CD4-positive, alpha-beta memory T cell (primary cell): Measurements from ENCODE around the gene CFAP77. TPM values are rescaled to one million over a fixed set of nuclear protein-coding genes. Genes with fewer than 3 reads are reported as not detected.

Experiments used
- CTCF ChIA-PET: fragments of 350-600 bp; sonication (Branson Sonifier 250); formaldehyde crosslinking; loops from one replicate; lab custom pipeline; 2021; ENCODE audit warnings: inconsistent platforms; ENCODE audit not compliant: partially characterized antibody; lab: Charles Lee
- POLR2A ChIA-PET: fragments of 350-600 bp; sonication (Branson Sonifier 250); formaldehyde crosslinking; loops from one replicate; lab custom pipeline; 2021; ENCODE audit not compliant: partially characterized antibody; lab: Charles Lee
- DNase-seq, 5 donors: peaks; one replicate each; pipeline versions ENCODE4 v3.0.0 to v3.0.0-alpha.2; 2020 to 2022; ENCODE audit warnings: mixed read lengths in 1 of 5
- H3K27ac ChIP-seq: one replicate; pipeline ENCODE4 v1.7.0; 2013; ENCODE audit warnings: low read depth, low read length
- H3K27me3 ChIP-seq: 2 replicates; pipeline ENCODE4 v1.7.0; 2013; ENCODE audit warnings: mild to moderate bottlenecking, low read length, moderate library complexity; ENCODE audit not compliant: insufficient read depth
- H3K36me3 ChIP-seq: 2 replicates; pipeline ENCODE4 v1.7.0; 2013; ENCODE audit warnings: mild to moderate bottlenecking, low read length, moderate library complexity; ENCODE audit not compliant: insufficient read depth
- H3K4me1 ChIP-seq: 2 replicates; pipeline ENCODE4 v1.7.0; 2013; ENCODE audit warnings: mild to moderate bottlenecking, low read length, moderate library complexity; ENCODE audit not compliant: insufficient read depth
- H3K4me3 ChIP-seq, 2 donors: one replicate each; pipeline ENCODE4 v1.7.0; 2013; ENCODE audit warnings: low read length in 2 of 2, mild to moderate bottlenecking in 1 of 2
- H3K9me3 ChIP-seq, 2 donors: one replicate each; pipeline ENCODE4 v1.7.0; 2013; ENCODE audit warnings: low read length in 2 of 2, control low read depth in 1 of 2; ENCODE audit not compliant: control insufficient read depth in 1 of 2
- H3K27ac Mint-ChIP-seq, 7 donors: one replicate each; pipeline ENCODE4 v1.8.0; 2020 to 2021; ENCODE audit warnings: mixed read lengths in 7 of 7, mild to moderate bottlenecking in 6 of 7, inconsistent platforms in 3 of 7, moderate library complexity in 3 of 7
- H3K27me3 Mint-ChIP-seq, 2 donors: one replicate each; pipeline ENCODE4 v1.8.0; 2020 to 2021; ENCODE audit warnings: mixed read lengths in 2 of 2
- H3K36me3 Mint-ChIP-seq, 2 donors: one replicate each; pipeline ENCODE4 v1.8.0; 2020 to 2021; ENCODE audit warnings: mixed read lengths in 2 of 2, inconsistent platforms in 1 of 2, mild to moderate bottlenecking in 1 of 2
- H3K4me1 Mint-ChIP-seq, 4 donors: one replicate each; pipeline ENCODE4 v1.8.0; 2020 to 2021; ENCODE audit warnings: mixed read lengths in 4 of 4, mild to moderate bottlenecking in 1 of 4
- H3K4me3 Mint-ChIP-seq, 8 donors: one replicate each; pipeline ENCODE4 v1.8.0; 2020 to 2021; ENCODE audit warnings: mixed read lengths in 8 of 8, mild to moderate bottlenecking in 7 of 8, moderate library complexity in 6 of 8, inconsistent platforms in 3 of 8
- H3K9me3 Mint-ChIP-seq, 8 donors: one replicate each; pipeline ENCODE4 v1.8.0; 2020 to 2021; ENCODE audit warnings: mixed read lengths in 8 of 8, mild to moderate bottlenecking in 5 of 8, inconsistent platforms in 3 of 8, moderate library complexity in 1 of 8
- intact Hi-C: fragments of 100-400 bp; cut with micrococcal nuclease; formaldehyde crosslinking; loops from one replicate; pipeline ENCODE4 v1.15.1; 2023
- polyA plus RNA-seq, 2 donors: library from polyadenylated mRNA; unstranded; fragments of 300-500 nt; fragmentation: Illumina TruSeq; gene quantifications; one replicate each; pipeline ENCODE4 v1.2.3, GENCODE V29; 2021
- total RNA-seq, 2 experiments: library from RNA; stranded (reverse); gene quantifications; one replicate each; pipeline ENCODE4 v1.2.3, GENCODE V29; 2021

Gene CFAP77
- total and polyA plus RNA-seq, 4 experiments from 2014 or later = not detected

GRCh38 chr9:132556235-132556634, 146.2 kb downstream of the CFAP77 start:
- peaks cover 22 to 34% of the 10 kb centered on the region in 2 donors for H3K27me3 Mint-ChIP-seq

GRCh38 chr9:132556714-132557113, 146.7 kb downstream of the CFAP77 start:
- Histone ChIP-seq H3K9me3 (no peaks in the 10 kb centered on the region), H3K27ac (no peak overlapping the region), H3K4me1 (no peaks in the 10 kb centered on the region), H3K36me3 (no peaks in the 10 kb centered on the region), H3K27me3 (no peaks in the 10 kb centered on the region), H3K4me3 (no peak overlapping the region)
- H3K27me3 Mint-ChIP-seq = peaks cover 19 to 34% of the 10 kb centered on the region in 2 donors
- intact Hi-C loops = no loop called here
- no peaks in the 10 kb centered on the region for H3K4me1 Mint-ChIP-seq
- H3K27ac Mint-ChIP-seq = no peak overlapping the region
- H3K9me3 Mint-ChIP-seq = peaks cover 0 to 10% (median 5%) of the 10 kb centered on the region in 8 donors
- H3K36me3 Mint-ChIP-seq = peaks cover 0 to 4% of the 10 kb centered on the region in 2 donors
- DNase-seq = no peak
- ChIA-PET POLR2A (no interaction called here), CTCF (no interaction called here)
- H3K4me3 Mint-ChIP-seq = no peak overlapping the region

More at GRCh38 chr9:132556235-132556634, 146.2 kb downstream of the CFAP77 start:
- Histone ChIP-seq H3K4me3 (no peak overlapping the region), H3K27me3 (no peaks in the 10 kb centered on the region), H3K27ac (no peak overlapping the region), H3K36me3 (no peaks in the 10 kb centered on the region), H3K4me1 (no peaks in the 10 kb centered on the region), H3K9me3 (no peaks in the 10 kb centered on the region)
- ChIA-PET CTCF (no interaction called here), POLR2A (no interaction called here)
- H3K4me3 Mint-ChIP-seq = no peak overlapping the region
- intact Hi-C loops = no loop called here
- no peak overlapping the region for H3K27ac Mint-ChIP-seq
- H3K9me3 Mint-ChIP-seq = peaks cover 0 to 10% (median 5%) of the 10 kb centered on the region in 8 donors
- DNase-seq = no peak
- H3K4me1 Mint-ChIP-seq = no peaks in the 10 kb centered on the region
- peaks cover 0 to 4% of the 10 kb centered on the region in 2 donors for H3K36me3 Mint-ChIP-seq

GRCh38 chr9:132557159-132557558, 147.1 kb downstream of the CFAP77 start:
- ChIA-PET CTCF (no interaction called here), POLR2A (no interaction called here)
- Mint-ChIP-seq H3K9me3 (peaks cover 0 to 10% (median 5%) of the 10 kb centered on the region in 8 donors), H3K27ac (no peak overlapping the region), H3K27me3 (peaks cover 20 to 34% of the 10 kb centered on the region in 2 donors), H3K4me1 (no peaks in the 10 kb centered on the region), H3K4me3 (no peak overlapping the region), H3K36me3 (peaks cover 0 to 4% of the 10 kb centered on the region in 2 donors)
- Histone ChIP-seq H3K36me3 (no peaks in the 10 kb centered on the region), H3K9me3 (no peaks in the 10 kb centered on the region), H3K27me3 (no peaks in the 10 kb centered on the region), H3K4me1 (no peaks in the 10 kb centered on the region), H3K27ac (no peak overlapping the region), H3K4me3 (no peak overlapping the region)
- intact Hi-C loops = no loop called here
- DNase-seq = no peak

GRCh38 chr9:132559711-132560110, 149.7 kb downstream of the CFAP77 start:
- no peaks in the 10 kb centered on the region for H3K4me1 Mint-ChIP-seq
- ChIA-PET CTCF (no interaction called here), POLR2A (no interaction called here)
- no peak for DNase-seq
- Histone ChIP-seq H3K27ac (no peak overlapping the region), H3K9me3 (no peaks in the 10 kb centered on the region), H3K27me3 (no peaks in the 10 kb centered on the region), H3K4me3 (no peak overlapping the region), H3K36me3 (no peaks in the 10 kb centered on the region), H3K4me1 (no peaks in the 10 kb centered on the region)
- no peak overlapping the region for H3K27ac Mint-ChIP-seq
- intact Hi-C loops = no loop called here
- H3K9me3 Mint-ChIP-seq = peaks cover 0 to 10% (median 5%) of the 10 kb centered on the region in 8 donors
- peaks cover 0 to 4% of the 10 kb centered on the region in 2 donors for H3K36me3 Mint-ChIP-seq
- peaks cover 24 to 36% of the 10 kb centered on the region in 2 donors for H3K27me3 Mint-ChIP-seq
- no peak overlapping the region for H3K4me3 Mint-ChIP-seq

GRCh38 chr9:132560616-132561202, 150.7 kb downstream of the CFAP77 start:
- intact Hi-C loops = no loop called here
- ChIA-PET POLR2A (no interaction called here), CTCF (interaction anchor here (1.3 kb wide), 1 partner anchor 53 kb away, joined by 3 read pairs; no protein-coding TSS in a partner anchor)
- DNase-seq = no peak
- Histone ChIP-seq H3K4me3 (no peak overlapping the region), H3K36me3 (no peaks in the 10 kb centered on the region), H3K27me3 (no peaks in the 10 kb centered on the region), H3K4me1 (no peaks in the 10 kb centered on the region), H3K9me3 (no peaks in the 10 kb centered on the region), H3K27ac (no peak overlapping the region)
- no peaks in the 10 kb centered on the region for H3K4me1 Mint-ChIP-seq
- H3K36me3 Mint-ChIP-seq = peaks cover 0 to 4% of the 10 kb centered on the region in 2 donors
- no peak overlapping the region for H3K4me3 Mint-ChIP-seq
- H3K9me3 Mint-ChIP-seq = peaks cover 0 to 10% (median 5%) of the 10 kb centered on the region in 8 donors
- no peak overlapping the region for H3K27ac Mint-ChIP-seq
- peaks cover 20 to 27% of the 10 kb centered on the region in 2 donors for H3K27me3 Mint-ChIP-seq

- Histone ChIP-seq H3K4me1 (no peaks in the 10 kb centered on the region), H3K27me3 (no peaks in the 10 kb centered on the region), H3K36me3 (no peaks in the 10 kb centered on the region), H3K9me3 (no peaks in the 10 kb centered on the region), H3K27ac (no peak overlapping the region), H3K4me3 (no peak overlapping the region)
- intact Hi-C loops = no loop called here
- peaks cover 16 to 26% of the 10 kb centered on the region in 2 donors for H3K27me3 Mint-ChIP-seq
- POLR2A ChIA-PET = no interaction called here
- DNase-seq = no peak
- no peaks in the 10 kb centered on the region for H3K4me1 Mint-ChIP-seq
- H3K4me3 Mint-ChIP-seq = no peak overlapping the region
- no peak overlapping the region for H3K27ac Mint-ChIP-seq
- peaks cover 0 to 10% (median 5%) of the 10 kb centered on the region in 8 donors for H3K9me3 Mint-ChIP-seq
- CTCF ChIA-PET = no interaction called here
- peaks cover 0 to 7% of the 10 kb centered on the region in 2 donors for H3K36me3 Mint-ChIP-seq
Observed at GRCh38 chr9:132562306-132562573, 152.2 kb downstream of the CFAP77 start.

GRCh38 chr9:132564526-132564925, 154.5 kb downstream of the CFAP77 start:
- H3K9me3 ChIP-seq = no peaks in the 10 kb centered on the region
- no peak overlapping the region for H3K4me3 ChIP-seq
- H3K27ac ChIP-seq = no peak overlapping the region
- peaks cover 0 to 9% of the 10 kb centered on the region in 2 donors for H3K36me3 Mint-ChIP-seq
- peaks cover 0 to 6% (median 2%) of the 10 kb centered on the region in 8 donors for H3K9me3 Mint-ChIP-seq
- ChIA-PET POLR2A (no interaction called here), CTCF (no interaction called here)
- intact Hi-C loops = no loop called here
- H3K4me1 Mint-ChIP-seq = no peaks in the 10 kb centered on the region
- no peak overlapping the region for H3K27ac Mint-ChIP-seq
- H3K36me3 ChIP-seq = no peaks in the 10 kb centered on the region
- no peak for DNase-seq
- peaks cover 15 to 20% of the 10 kb centered on the region in 2 donors for H3K27me3 Mint-ChIP-seq
- H3K27me3 ChIP-seq = no peaks in the 10 kb centered on the region
- no peaks in the 10 kb centered on the region for H3K4me1 ChIP-seq
- H3K4me3 Mint-ChIP-seq = no peak overlapping the region
